Stimulated activated naive CD8-positive, alpha-beta T cell treated with anti-CD3 and anti-CD28 coated beads, Interleukin-15, Interleukin-2, amounts not matched to agents 100 U/mL and 50 U/mL, for 24 hours (primary cell): ENCODE data around the gene KIF26B.

Experiments
- ATAC-seq: fragments of 150-1000 bp; cut with Tn5 transposase; one replicate; pipeline ENCODE4 v1.10.0; 2021
- DNase-seq: peaks from one replicate; pipeline ENCODE4 v3.0.0; 2021

The KIF26B gene

DNA sequence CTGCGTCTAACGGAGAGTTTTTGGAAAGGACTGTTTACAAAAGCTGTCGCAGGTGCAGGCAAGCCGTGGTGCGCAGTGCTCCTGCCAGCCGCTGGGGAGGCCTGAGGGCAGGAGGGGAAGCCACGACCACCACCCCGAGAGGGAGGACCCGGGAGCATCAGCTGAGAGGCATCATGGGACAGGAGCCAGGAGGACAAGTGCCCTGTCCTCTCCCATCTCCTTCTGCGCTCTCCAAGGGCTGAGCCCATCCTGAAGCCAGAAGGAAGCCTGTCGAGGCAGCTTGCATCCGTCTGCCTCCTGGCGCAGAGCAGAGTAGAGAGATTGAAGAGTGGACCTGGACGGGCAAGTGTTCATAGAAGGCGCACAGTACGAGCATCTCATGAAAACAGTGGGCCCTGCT is 310.9 kb downstream of the KIF26B start:
- ATAC-seq, result no peak
- DNase-seq, result no peak

DNA sequence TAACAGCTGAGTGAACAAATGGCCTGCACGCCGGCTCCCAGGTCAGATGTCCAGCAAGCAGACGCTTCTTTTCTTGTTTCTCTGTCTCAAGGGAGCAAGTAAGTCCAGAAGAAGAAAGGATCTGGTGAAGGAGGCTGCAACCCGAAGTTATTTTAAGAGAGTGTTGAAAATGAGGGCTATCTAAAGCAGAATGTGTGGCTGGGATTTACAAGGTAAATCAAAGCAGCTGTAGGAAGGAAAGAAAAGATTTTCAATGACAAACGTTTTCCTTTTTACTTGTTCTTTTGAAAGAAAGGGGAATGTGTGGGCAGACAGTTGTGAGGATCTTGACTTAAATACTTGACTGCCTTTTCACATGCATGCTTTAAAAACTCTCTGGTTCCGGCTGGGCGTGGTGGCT is 311.5 kb downstream of the KIF26B start:
- no peak for DNase-seq
- no peak for ATAC-seq

DNA sequence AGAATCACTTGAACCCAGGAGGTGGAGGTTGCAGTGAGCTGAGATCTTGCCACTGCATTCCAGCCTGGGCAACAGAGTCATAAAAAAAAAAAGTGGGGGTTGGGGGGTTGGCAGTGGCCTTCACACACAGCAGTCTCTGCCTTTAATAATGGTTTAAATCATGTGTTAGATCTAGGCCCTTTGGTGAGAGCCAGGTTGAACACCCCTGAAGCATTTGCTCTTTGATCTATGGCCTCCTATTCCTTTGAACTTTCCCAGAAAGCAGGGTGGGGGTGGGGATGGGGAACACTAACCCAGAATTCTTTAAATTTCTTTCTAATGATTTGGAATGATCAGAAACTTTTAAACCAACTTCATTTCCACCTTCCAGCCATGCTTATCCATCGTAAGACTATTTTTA is 313.0 kb downstream of the KIF26B start:
- DNase-seq (no peak), ATAC-seq (no peak)

GRCh38 chr1:245469006-245469405 is 314.2 kb downstream of the KIF26B start:
- no peak for ATAC-seq

DNA sequence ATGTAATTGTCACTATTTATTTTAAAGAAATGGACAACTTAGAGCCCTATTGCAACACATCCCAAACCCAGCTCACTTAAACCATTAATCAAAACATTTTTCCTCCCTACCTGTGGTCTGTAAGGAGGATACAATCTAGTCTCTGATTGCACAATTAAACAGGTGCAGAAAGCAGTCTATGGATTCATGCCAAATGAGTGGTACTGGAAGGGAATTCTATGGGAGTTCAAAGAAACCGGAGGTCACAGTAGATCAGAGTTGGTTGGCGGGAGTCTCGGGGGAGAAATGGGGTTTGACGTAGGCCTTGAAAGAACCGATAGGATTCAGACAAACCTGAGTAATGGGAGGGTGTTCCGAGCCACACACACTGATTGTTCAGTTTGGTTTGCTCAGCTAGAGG is 314.9 kb downstream of the KIF26B start:
- no peak for DNase-seq

More at GRCh38 chr1:245469006-245469405, 314.2 kb downstream of the KIF26B start:
- DNase-seq, result no peak

GRCh38 chr1:245475126-245475525 is 320.3 kb downstream of the KIF26B start:
- DNase-seq, result no peak

More for the DNA sequence above, 314.9 kb downstream of the KIF26B start:
- no peak for ATAC-seq

DNA sequence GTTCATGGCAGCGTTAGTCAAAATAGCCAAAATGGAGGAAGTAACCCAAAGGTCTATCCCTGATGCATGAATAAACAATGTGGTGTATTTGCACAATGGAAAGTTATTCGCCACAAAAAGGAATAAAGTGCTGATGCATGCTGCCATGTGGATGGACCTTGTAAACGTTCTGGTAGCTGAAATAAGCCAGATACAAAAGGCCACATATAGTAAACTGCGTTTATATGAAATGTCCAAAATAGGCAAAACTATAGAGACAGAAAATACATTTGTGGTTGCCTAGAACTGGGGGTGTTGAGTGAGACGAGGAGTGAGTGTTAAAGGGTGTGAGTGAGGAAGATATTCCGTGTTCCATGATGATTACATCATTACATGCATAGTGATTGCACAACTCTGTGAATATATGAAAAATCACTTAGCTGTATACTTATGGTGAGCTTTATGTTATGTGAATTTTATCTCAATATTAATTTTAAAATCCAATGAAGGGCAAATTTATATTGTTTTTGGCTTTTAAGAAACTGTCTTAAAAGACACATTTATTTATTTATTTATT is 321.3 kb downstream of the KIF26B start:
- DNase-seq, result no peak

More at GRCh38 chr1:245475126-245475525, 320.3 kb downstream of the KIF26B start:
- ATAC-seq, result no peak

DNA sequence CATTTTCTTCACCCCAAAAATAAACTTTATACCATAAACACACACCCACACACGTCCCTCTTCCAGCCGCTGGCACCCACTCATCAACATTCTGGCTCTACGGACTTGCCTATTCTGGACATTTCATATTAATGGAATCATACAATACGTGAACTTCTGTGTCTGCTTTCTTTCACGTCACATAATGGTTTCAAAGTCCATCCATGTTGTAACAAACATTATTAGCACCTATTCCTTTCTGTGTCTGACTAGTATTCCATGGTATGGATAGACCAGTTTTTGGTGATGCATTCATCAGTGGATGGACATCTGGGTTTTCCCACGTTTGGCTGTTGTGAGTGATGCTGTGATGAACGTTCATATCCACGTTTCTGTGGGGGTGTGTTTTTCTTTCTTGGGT is 323.2 kb downstream of the KIF26B start:
- no peak for ATAC-seq
- no peak for DNase-seq

More for the DNA sequence above, 321.3 kb downstream of the KIF26B start:
- ATAC-seq, result no peak

GRCh38 chr1:245480393-245481120 is 325.8 kb downstream of the KIF26B start:
- no peak for DNase-seq
- ATAC-seq, result no peak

DNA sequence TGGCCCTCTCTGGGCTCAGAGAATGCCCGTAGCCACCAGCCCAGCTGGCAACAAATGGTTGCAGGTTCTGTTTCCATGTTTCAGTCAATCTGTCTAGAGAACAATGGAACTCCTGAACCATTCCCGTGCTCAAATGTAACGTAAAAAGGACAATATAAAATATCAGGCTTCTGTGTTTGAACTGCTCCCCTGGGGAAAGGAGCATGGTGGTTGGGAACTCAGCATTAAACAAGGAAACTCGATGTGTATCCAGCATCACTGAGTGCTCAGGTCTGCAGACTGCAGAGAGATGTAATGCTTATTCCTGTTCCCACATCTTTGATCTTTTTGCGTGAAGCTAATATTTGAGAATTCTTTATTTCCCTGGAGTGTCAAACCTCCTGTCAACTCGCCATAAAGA is 326.5 kb downstream of the KIF26B start:
- DNase-seq (no peak), ATAC-seq (no peak)

DNA sequence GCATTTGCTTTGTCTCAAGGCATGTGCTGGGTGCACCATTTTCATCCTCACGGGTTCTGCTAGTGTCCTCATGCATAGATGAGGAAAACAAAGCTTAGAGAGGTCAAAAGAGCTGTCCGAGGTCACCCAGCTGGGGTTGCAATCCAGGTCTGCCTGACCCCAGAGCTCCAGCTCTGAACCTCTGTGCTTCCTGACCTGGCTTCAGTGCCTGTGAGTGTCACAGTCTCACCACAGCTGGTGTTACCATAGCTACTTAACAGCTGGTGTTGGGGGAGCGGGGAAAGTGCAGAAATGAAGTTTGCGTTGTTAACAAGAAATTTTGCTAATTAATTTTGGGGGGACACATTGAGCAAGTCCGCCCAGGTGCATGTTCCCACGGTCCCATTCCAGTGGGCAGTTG is 328.5 kb downstream of the KIF26B start:
- no peak for DNase-seq
- no peak for ATAC-seq

DNA sequence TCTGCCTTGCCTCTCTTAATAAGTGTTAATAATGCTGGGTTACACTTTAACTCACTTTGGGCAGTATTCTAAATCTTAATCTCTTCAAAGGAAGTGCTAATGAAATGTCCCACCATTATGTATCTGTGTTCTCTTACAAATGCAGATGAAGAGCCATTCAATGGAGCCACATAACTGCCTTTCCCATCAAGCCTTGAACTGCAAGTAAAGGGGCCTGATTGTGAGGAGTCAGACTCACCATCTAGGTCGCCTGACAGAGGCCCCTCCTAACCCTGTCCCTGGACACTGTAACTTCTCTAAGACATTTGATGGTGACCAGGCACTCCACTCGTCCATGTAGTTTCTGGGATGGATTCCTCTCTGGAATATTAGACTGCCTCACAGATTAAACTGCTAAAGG is 329.4 kb downstream of the KIF26B start:
- no peak for ATAC-seq
- no peak for DNase-seq

DNA sequence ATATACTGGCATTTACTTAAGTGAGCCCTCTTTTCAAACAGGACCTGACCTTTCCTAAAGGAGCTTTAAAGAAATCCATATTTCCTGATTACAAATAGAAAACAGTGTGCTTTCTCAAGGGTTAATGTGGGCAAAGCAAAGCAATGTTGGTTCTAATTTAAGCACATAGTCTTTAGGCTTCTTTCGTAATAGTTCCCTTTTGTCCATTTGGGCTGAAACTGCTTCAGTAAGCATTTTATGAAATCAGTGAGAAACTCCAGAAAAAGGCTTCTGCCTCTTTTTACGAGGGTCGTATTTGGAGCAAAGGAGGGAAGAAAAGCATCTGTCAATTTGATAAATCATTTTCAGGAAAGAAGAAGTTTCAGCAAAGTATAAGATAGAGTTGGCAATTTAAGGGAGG is 331.2 kb downstream of the KIF26B start:
- ATAC-seq, result no peak
- no peak for DNase-seq

- DNase-seq (no peak), ATAC-seq (no peak)
Measured at GRCh38 chr1:245486775-245487470, 332.1 kb downstream of the KIF26B start.

GRCh38 chr1:245488346-245489129 is 333.8 kb downstream of the KIF26B start:
- ATAC-seq (no peak), DNase-seq (no peak)

DNA sequence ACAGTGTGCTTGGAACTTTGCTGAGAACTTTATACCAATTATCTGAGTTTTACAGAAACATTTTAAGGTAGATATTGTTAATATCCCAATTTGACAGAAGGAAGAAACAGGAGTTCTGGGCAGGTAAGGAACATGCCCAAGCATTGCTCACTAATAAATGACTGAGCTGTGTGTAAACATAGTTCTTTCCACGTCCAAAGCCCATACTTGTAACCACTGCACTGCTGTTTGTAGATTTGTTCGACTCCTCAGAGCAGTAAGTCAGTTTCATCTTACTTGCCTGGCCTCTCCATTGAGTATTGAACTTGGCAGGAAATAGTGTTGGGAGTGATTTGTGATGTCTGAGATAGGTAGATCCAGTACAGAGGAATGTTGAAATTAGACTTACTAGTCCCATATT is 335.1 kb downstream of the KIF26B start:
- DNase-seq (no peak), ATAC-seq (no peak)

GRCh38 chr1:245493029-245493428 is 338.2 kb downstream of the KIF26B start:
- DNase-seq (no peak), ATAC-seq (no peak)

DNA sequence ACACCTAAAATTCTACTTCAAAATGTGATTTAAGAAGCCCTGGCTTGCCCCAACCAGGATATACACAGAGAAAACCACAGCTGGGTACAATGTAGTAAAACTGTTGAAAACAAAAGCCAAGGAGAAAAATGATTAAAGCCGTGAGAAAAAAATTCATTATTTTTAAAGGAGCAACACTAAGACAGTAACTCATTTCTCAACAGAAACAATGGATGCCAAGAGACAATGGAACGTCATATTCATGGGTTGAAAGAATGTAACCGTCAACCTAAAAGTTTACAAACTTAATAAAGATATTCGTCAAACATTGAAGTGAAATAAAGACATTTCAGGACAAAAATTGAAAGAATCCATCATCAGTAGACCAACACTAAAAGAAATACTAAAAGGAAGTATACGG is 340.9 kb downstream of the KIF26B start:
- no peak for DNase-seq
- ATAC-seq, result no peak

DNA sequence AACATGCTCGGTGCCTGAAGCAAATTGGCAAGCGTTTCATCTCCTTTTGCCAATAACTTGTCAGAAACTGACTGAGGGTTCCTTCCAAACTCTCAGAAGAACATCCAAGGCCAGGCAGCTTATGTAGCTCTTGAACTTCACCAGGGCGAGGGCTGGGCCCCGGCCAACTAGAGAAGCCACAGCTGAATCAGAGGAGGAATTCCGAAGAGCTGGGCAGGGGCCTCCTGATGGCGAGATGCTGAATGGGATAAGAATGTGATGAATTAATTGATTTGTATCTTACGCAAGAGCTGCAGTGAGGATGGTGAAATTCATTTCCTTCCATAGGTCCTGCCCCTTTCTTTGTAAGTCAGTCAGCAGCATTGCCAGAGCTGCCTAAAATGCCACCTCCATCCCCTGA is 345.8 kb downstream of the KIF26B start:
- no peak for ATAC-seq
- DNase-seq, result no peak

DNA sequence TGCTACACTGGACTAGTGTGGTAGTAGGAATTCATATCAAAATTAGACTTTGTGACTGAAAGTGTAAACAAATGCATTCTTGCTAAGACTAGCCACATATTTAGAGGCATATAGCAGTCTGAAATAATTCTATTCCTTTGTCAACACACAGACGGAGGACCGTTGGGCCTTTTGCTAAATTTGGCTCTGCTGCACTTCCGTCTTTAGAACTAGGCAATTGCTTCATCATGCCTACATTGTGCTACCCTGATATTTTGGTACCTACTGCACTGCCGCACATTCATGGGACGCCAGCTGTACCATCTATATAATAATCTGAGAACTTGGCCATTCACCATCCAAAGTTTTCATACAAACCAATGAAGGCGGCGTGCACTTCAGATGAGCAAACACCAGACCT is 346.8 kb downstream of the KIF26B start:
- no peak for DNase-seq
- no peak for ATAC-seq

GRCh38 chr1:245503548-245503947 is 348.8 kb downstream of the KIF26B start:
- DNase-seq (no peak), ATAC-seq (no peak)

DNA sequence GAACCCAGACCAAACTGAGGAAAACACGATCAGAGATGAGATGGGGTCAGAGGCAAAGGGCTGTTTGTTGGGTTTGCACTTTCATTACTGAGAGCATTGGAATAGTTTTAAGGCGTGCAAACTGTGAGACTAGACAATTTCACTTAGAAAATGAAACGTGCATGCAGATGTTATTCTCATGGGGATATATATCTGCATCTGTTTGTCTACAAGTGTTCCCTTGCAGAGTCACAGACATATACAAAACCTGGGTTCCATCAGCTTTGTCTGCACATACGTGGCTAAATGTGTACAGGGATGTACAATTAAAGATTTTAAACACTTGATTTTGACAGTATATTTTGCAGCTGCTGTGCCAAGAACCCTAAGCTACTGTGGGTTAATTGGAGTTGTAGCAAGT is 355.4 kb downstream of the KIF26B start:
- ATAC-seq, result no peak
- DNase-seq, result no peak
